ENCODE results near the gene MITF. TPM values are rescaled to one million over a fixed set of nuclear protein-coding genes. Genes with fewer than 3 reads are reported as not detected.
A peak's percentile ranks its signal among the peaks of the same experiment; 100 is the strongest.

The MITF gene
- polyA plus RNA-seq, 1 experiment = 30.9 TPM

DNA sequence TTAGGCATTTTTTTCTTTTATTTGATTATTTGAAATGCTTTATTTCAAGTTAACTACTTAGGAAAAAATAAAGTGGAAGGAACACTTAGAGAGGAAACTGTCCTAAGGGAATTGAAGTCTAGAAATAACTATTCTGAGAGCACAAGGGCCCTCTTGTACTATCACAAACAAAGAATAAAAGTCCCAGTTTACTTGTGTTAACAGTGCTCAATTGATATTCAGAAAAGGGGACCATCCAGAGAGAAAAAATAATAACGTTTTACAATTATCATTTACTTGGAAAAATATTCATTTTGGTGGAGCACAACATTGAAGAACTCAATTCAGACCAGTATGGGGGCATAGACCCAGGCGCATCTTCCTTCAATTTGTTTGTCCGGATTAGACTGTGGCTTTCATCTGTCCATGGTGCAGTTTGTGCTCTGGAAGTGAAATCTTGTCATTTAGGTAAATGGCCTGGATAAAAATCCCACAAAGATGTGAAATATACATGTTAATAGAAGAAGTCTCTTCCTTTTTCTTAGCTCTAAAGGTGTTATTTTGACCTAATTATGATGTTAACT, 205.7 kb downstream of the MITF start:
- no peak for DNase-seq (ENCODE audit: low read depth)
- Histone ChIP-seq H3K36me3 (ENCODE audit: control insufficient read depth, insufficient read depth, low read length) (peaks cover 5% of the 10 kb centered on the region), H3K4me3 (ENCODE audit: low read depth, low read length) (no peak overlapping the region), H3K27me3 (ENCODE audit: control insufficient read depth, insufficient read depth, low read length) (no peaks in the 10 kb centered on the region)
- ChIA-PET CTCF (interaction anchor here (0.6 to 1.4 kb wide), 3 partner anchors 8 to 254 kb away, joined by 4 to 6 read pairs (median 4); no protein-coding TSS in a partner anchor), POLR2A (no interaction called here)
- no peak for TF ChIP-seq CTCF (IDR thresholded peaks at IDR 0.05; ENCODE audit: insufficient read depth, low read depth, low read length)

- ChIA-PET POLR2A (no interaction called here), CTCF (interaction anchor here (0.6 to 2.7 kb wide), 10 partner anchors 8 to 788 kb away, joined by 3 to 9 read pairs (median 3); no protein-coding TSS in a partner anchor)
- peak; percentile 19 for DNase-seq (ENCODE audit: low read depth)
- TF ChIP-seq CTCF (IDR thresholded peaks at IDR 0.05; ENCODE audit: insufficient read depth, low read depth, low read length) = peak; percentile 54
- Histone ChIP-seq H3K27me3 (ENCODE audit: control insufficient read depth, insufficient read depth, low read length) (no peaks in the 10 kb centered on the region), H3K36me3 (ENCODE audit: control insufficient read depth, insufficient read depth, low read length) (peaks cover 6% of the 10 kb centered on the region), H3K4me3 (ENCODE audit: low read depth, low read length) (no peak overlapping the region)
Observed at GRCh38 chr3:69948246-69948862, 209.1 kb downstream of the MITF start.

DNA sequence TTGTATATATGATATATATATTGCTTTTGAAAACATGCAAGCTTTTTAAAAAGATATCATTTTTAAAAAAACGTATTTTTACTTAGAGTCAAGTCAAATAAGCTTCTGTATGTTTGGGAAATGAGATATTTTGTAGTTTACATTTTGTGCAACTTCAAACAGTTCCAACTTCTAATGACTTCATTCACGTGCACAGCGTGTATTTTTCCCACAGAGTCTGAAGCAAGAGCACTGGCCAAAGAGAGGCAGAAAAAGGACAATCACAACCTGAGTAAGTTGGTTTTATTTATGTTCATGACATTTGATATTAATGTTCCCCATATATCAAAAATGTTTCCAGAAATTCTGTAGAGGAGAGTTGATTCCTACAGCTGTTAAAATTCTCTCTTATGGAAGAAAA, 212.4 kb downstream of the MITF start:
- Histone ChIP-seq H3K27me3 (ENCODE audit: control insufficient read depth, insufficient read depth, low read length) (no peaks in the 10 kb centered on the region), H3K36me3 (ENCODE audit: control insufficient read depth, insufficient read depth, low read length) (peaks cover 7% of the 10 kb centered on the region; the same call in 1 of the 2 replicates), H3K4me3 (ENCODE audit: low read depth, low read length) (no peak overlapping the region)
- no peak for TF ChIP-seq CTCF (IDR thresholded peaks at IDR 0.05; ENCODE audit: insufficient read depth, low read depth, low read length)
- no peak for DNase-seq (ENCODE audit: low read depth)
- CTCF ChIA-PET = interaction anchor here (0.7 to 1.3 kb wide), 2 partner anchors 255 to 261 kb away, joined by 3 read pairs; no protein-coding TSS in a partner anchor
- POLR2A ChIA-PET = no interaction called here

DNA sequence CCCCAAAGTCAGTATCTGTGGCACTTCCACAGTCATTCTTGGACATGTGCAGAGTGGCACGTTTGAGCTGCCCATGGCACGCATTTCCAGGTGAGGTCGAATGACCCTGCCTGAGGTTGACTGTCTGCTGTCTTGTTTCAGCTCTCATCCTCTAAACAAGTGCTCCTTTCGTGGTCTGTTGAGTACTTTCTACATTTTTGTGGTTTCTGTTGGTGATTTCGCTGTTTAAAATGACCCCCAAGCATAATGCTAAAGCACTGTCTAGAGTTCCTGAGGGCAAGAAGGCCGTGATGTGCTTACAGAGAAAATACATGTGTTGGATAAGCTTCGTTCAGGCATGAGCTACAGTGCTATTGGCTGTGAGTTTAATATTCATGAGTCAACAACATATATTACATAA, 220.3 kb downstream of the MITF start:
- Histone ChIP-seq H3K36me3 (ENCODE audit: control insufficient read depth, insufficient read depth, low read length) (peaks cover 5% of the 10 kb centered on the region; the same call in 1 of the 2 replicates), H3K4me3 (ENCODE audit: low read depth, low read length) (no peak overlapping the region), H3K27me3 (ENCODE audit: control insufficient read depth, insufficient read depth, low read length) (no peaks in the 10 kb centered on the region)
- ChIA-PET POLR2A (no interaction called here), CTCF (no interaction called here)
- DNase-seq (ENCODE audit: low read depth) = no peak
- no peak for TF ChIP-seq CTCF (IDR thresholded peaks at IDR 0.05; ENCODE audit: insufficient read depth, low read depth, low read length)

- no peaks in the 10 kb centered on the region for H3K27me3 ChIP-seq (ENCODE audit: control insufficient read depth, insufficient read depth, low read length)
- no peak for DNase-seq (ENCODE audit: low read depth)
- POLR2A ChIA-PET = no interaction called here
- H3K4me3 ChIP-seq (ENCODE audit: low read depth, low read length) = no peak overlapping the region
- TF ChIP-seq CTCF (IDR thresholded peaks at IDR 0.05; ENCODE audit: insufficient read depth, low read depth, low read length) = no peak
- CTCF ChIA-PET = interaction anchor here (1.7 kb wide), 1 partner anchor 11 kb away, joined by 4 read pairs; no protein-coding TSS in a partner anchor
- peaks cover 9% of the 10 kb centered on the region for H3K36me3 ChIP-seq (ENCODE audit: control insufficient read depth, insufficient read depth, low read length)
Observed at GRCh38 chr3:69961706-69962439, 222.6 kb downstream of the MITF start.
